Gastrocnemius medialis (tissue), 4 donors: ENCODE results near the gene PRAMEF12. TPM values are rescaled to one million over a fixed set of nuclear protein-coding genes. Genes with fewer than 3 reads are reported as not detected.

Experiments
- ATAC-seq, 2 donors: fragments of 150-250 bp; one replicate each; pipeline ENCODE4 v1.9.1; 2016
- DNase-seq, 2 donors: peaks; one replicate each; pipeline ENCODE4 v3.0.0-alpha.2; 2019
- H3K27ac ChIP-seq, 4 donors: fragments of 200-600 bp; sonication (generic); 1 replicate in 1 of 4; 2 replicates in 3 of 4; pipeline ENCODE4 v1.5.1; 2016 to 2018; ENCODE audit warnings: mild to moderate bottlenecking in 2 of 4, moderate library complexity in 1 of 4
- H3K27me3 ChIP-seq, 3 donors: fragments of 200-600 bp; sonication (generic) in 2 of 3; 1 replicate in 1 of 3; 2 replicates in 2 of 3; pipeline versions ENCODE4 v1.5.1 to v1.6.0; 2016 to 2019; ENCODE audit warnings: mild to moderate bottlenecking in 1 of 3, moderate library complexity in 1 of 3
- H3K36me3 ChIP-seq, 2 donors: fragments of 200-600 bp; sonication (generic) in 1 of 2; one replicate each; pipeline ENCODE4 v1.5.1; 2017 to 2018
- H3K4me1 ChIP-seq, 2 donors: fragments of 200-600 bp; sonication (generic) in 1 of 2; one replicate each; pipeline ENCODE4 v1.5.1; 2016 to 2017; ENCODE audit warnings: mild to moderate bottlenecking in 2 of 2
- H3K4me3 ChIP-seq, 4 donors: fragments of 200-600 bp; sonication (generic) in 3 of 4; 1 replicate in 1 of 4; 2 replicates in 3 of 4; pipeline ENCODE4 v1.5.1; 2016 to 2019; ENCODE audit warnings: mild to moderate bottlenecking in 2 of 4
- H3K9me3 ChIP-seq, 3 donors: fragments of 200-600 bp; sonication (generic) in 2 of 3; 1 replicate in 1 of 3; 2 replicates in 2 of 3; pipeline ENCODE4 v1.5.1; 2016 to 2019
- POLR2A ChIP-seq, 2 donors: fragments of 450-650 bp; IDR thresholded peaks; one replicate each; pipeline ENCODE4 v1.6.1; 2017; ENCODE audit warnings: antibody characterized with exemption in 2 of 2, mild to moderate bottlenecking in 2 of 2, moderate library complexity in 2 of 2
- in situ Hi-C, 4 donors: fragments of 200-750 bp; cut with MboI; loops; one replicate each; pipeline versions ENCODE4 v1.15.0 to v1.8.0; 2017; ENCODE audit warnings: low sequenced_read_pairs in 4 of 4
- intact Hi-C: fragments of 100-400 bp; cut with DNase I; formaldehyde crosslinking; loops from one replicate; pipeline ENCODE4 v1.15.1; 2023; ENCODE audit warnings: low total_unique reads
- total RNA-seq, 4 donors: library from RNA; depleted of rRNA; stranded (reverse); fragments of >200 nt; gene quantifications; one replicate each; pipeline versions ENCODE4 v1.1.0 to v1.2.3, GENCODE V29; 2016
- TF ChIP-seq, protein P1 (sequence below), 5 experiments: fragments of 450-650 bp in 3 of 5; fragments of 200-600 bp in 2 of 5; sonication (generic) in 2 of 5; IDR thresholded peaks in 4 of 5; conservative IDR thresholded peaks in 1 of 5; 1 replicate in 4 of 5; 2 replicates in 1 of 5; pipeline ENCODE4 v1.5.1; 2016 to 2019; ENCODE audit warnings: antibody characterized with exemption in 5 of 5, mild to moderate bottlenecking in 3 of 5, moderate library complexity in 3 of 5

PRAMEF12 gene
- total RNA-seq, 4 donors from 2014 or later, result not detected

GRCh38 chr1:12745992-12746323, 27.6 kb upstream of the PRAMEF12 start, which contains the start of gene CFAP107:
CFAP107 (plus strand) TSS chr1:12746200; CDS start chr1:12746431, 231 bp downstream.
- in situ Hi-C loops (no loop called here), intact Hi-C loops (no loop called here)
- Histone ChIP-seq H3K9me3 (peaks cover 0 to 11% (median 0%) of the 10 kb centered on the region in 3 donors), H3K36me3 (no peaks in the 10 kb centered on the region), H3K27ac (no peak within 1 kb of the TSS), H3K4me3 (no peak within 1 kb of the TSS), H3K4me1 (peaks cover 0 to 3% of the 10 kb centered on the region in 2 donors), H3K27me3 (no peaks in the 10 kb centered on the region)
- TF ChIP-seq, protein P1, sequence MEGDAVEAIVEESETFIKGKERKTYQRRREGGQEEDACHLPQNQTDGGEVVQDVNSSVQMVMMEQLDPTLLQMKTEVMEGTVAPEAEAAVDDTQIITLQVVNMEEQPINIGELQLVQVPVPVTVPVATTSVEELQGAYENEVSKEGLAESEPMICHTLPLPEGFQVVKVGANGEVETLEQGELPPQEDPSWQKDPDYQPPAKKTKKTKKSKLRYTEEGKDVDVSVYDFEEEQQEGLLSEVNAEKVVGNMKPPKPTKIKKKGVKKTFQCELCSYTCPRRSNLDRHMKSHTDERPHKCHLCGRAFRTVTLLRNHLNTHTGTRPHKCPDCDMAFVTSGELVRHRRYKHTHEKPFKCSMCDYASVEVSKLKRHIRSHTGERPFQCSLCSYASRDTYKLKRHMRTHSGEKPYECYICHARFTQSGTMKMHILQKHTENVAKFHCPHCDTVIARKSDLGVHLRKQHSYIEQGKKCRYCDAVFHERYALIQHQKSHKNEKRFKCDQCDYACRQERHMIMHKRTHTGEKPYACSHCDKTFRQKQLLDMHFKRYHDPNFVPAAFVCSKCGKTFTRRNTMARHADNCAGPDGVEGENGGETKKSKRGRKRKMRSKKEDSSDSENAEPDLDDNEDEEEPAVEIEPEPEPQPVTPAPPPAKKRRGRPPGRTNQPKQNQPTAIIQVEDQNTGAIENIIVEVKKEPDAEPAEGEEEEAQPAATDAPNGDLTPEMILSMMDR (IDR thresholded peaks at IDR 0.05 in 4 of 5, conservative IDR thresholded peaks at IDR 0.05 in 1 of 5), result no peak
- no peak for TF ChIP-seq POLR2A (IDR thresholded peaks at IDR 0.05)
- no peak for DNase-seq
- ATAC-seq, result no peak

DNA sequence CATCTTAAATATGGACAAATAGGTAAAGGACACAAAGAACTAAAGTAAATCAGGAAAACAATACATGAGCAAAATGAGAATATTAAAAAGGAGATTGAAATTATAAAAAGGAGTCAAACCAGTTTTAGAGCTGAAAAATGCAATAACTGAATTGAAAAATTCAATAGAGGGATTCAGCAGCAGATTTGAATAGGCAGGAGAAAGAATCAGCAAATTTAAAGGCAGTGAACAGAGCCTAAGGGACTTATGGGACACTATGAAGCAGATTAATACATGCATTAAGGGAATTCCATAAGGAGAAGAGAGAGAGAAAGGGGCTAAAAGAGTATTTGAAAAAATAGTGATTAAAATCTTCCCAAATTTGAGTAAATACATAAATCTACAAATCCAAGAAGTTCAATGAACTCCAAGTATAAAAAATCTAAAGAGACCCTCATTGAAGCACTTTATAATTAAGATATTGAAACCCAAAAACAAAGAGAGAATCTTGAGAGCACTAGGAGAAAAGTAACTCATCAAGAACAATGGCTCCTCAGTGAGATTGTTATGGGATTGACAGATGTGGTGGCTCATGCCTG, 24.7 kb upstream of the PRAMEF12 start:
- Histone ChIP-seq H3K36me3 (no peaks in the 10 kb centered on the region), H3K4me3 (no peak overlapping the region), H3K4me1 (peaks cover 0 to 3% of the 10 kb centered on the region in 2 donors), H3K9me3 (peaks cover 0 to 11% (median 0%) of the 10 kb centered on the region in 3 donors), H3K27me3 (no peaks in the 10 kb centered on the region), H3K27ac (no peak overlapping the region)
- ATAC-seq, result no peak
- DNase-seq, result no peak
- TF ChIP-seq POLR2A (IDR thresholded peaks at IDR 0.05), result no peak
- in situ Hi-C loops, result no loop called here
- intact Hi-C loops, result no loop called here

GRCh38 chr1:12754738-12755137, 18.8 kb upstream of the PRAMEF12 start:
- intact Hi-C loops, result no loop called here
- Histone ChIP-seq H3K36me3 (no peaks in the 10 kb centered on the region), H3K9me3 (no peaks in the 10 kb centered on the region), H3K4me3 (no peak overlapping the region), H3K27ac (no peak overlapping the region), H3K4me1 (no peaks in the 10 kb centered on the region), H3K27me3 (no peaks in the 10 kb centered on the region)
- TF ChIP-seq POLR2A (IDR thresholded peaks at IDR 0.05), result no peak
- TF ChIP-seq, protein P1 (IDR thresholded peaks at IDR 0.05 in 4 of 5, conservative IDR thresholded peaks at IDR 0.05 in 1 of 5), result no peak
- DNase-seq (no peak), ATAC-seq (no peak)
- in situ Hi-C loops, result no loop called here

GRCh38 chr1:12756273-12756672, 17.3 kb upstream of the PRAMEF12 start:
- TF ChIP-seq, protein P1 (IDR thresholded peaks at IDR 0.05 in 4 of 5, conservative IDR thresholded peaks at IDR 0.05 in 1 of 5), result no peak
- no peak for TF ChIP-seq POLR2A (IDR thresholded peaks at IDR 0.05)
- intact Hi-C loops (no loop called here), in situ Hi-C loops (no loop called here)
- no peaks in the 10 kb centered on the region for H3K36me3 ChIP-seq
- H3K27me3 ChIP-seq, result no peaks in the 10 kb centered on the region
- ATAC-seq (no peak), DNase-seq (no peak)
- no peaks in the 10 kb centered on the region for H3K4me1 ChIP-seq
- no peak overlapping the region for H3K27ac ChIP-seq
- H3K9me3 ChIP-seq, result no peaks in the 10 kb centered on the region
- no peak overlapping the region for H3K4me3 ChIP-seq

GRCh38 chr1:12756768-12757413, 16.6 kb upstream of the PRAMEF12 start:
- Histone ChIP-seq H3K27me3 (no peaks in the 10 kb centered on the region), H3K9me3 (no peaks in the 10 kb centered on the region), H3K36me3 (no peaks in the 10 kb centered on the region), H3K4me3 (no peak overlapping the region), H3K4me1 (no peaks in the 10 kb centered on the region), H3K27ac (no peak overlapping the region)
- ATAC-seq (no peak), DNase-seq (no peak)
- intact Hi-C loops (no loop called here), in situ Hi-C loops (no loop called here)
- TF ChIP-seq, protein P1 (IDR thresholded peaks at IDR 0.05 in 4 of 5, conservative IDR thresholded peaks at IDR 0.05 in 1 of 5), result no peak
- TF ChIP-seq POLR2A (IDR thresholded peaks at IDR 0.05), result no peak
